Stimulated activated CD4-positive, alpha-beta T cell treated with anti-CD3 and anti-CD28 coated beads, TNF-alpha, amount 100 ng/mL, for 4 hours (primary cell): ENCODE data around the gene SEC14L5.

Experiments
- DNase-seq, 3 experiments: peaks; one replicate each; pipeline ENCODE4 v3.0.0-alpha.2; 2020; ENCODE audit warnings: low read depth in 3 of 3

The SEC14L5 gene

GRCh38 chr16:5012887-5013286 lies 54.8 kb downstream of the SEC14L5 start:
- DNase-seq = no peak

GRCh38 chr16:5015351-5015750 lies 57.2 kb downstream of the SEC14L5 start:
- no peak for DNase-seq

GRCh38 chr16:5015887-5016286 lies 57.8 kb downstream of the SEC14L5 start:
- DNase-seq = no peak

GRCh38 chr16:5016967-5017677 lies 59.0 kb downstream of the SEC14L5 start:
- no peak for DNase-seq

- no peak for DNase-seq
Observed at GRCh38 chr16:5017678-5017969, 59.5 kb downstream of the SEC14L5 start.

- DNase-seq = no peak
Observed at GRCh38 chr16:5018793-5019192, 60.7 kb downstream of the SEC14L5 start.

GRCh38 chr16:5019775-5020174 lies 61.6 kb downstream of the SEC14L5 start:
- DNase-seq = no peak

- no peak for DNase-seq
Observed at GRCh38 chr16:5020551-5020950, 62.4 kb downstream of the SEC14L5 start.

GRCh38 chr16:5022521-5022920 lies 64.4 kb downstream of the SEC14L5 start:
- no peak for DNase-seq

- DNase-seq = no peak
Observed at GRCh38 chr16:5024632-5025031, 66.5 kb downstream of the SEC14L5 start.

- DNase-seq = no peak
Observed at GRCh38 chr16:5025171-5025632, 67.1 kb downstream of the SEC14L5 start.

- DNase-seq = no peak
Observed at GRCh38 chr16:5026664-5027063, 68.5 kb downstream of the SEC14L5 start.

GRCh38 chr16:5027086-5027485 lies 69.0 kb downstream of the SEC14L5 start:
- DNase-seq = no peak

- no peak for DNase-seq
Observed at GRCh38 chr16:5027575-5028235, 69.6 kb downstream of the SEC14L5 start.

GRCh38 chr16:5028950-5029475 lies 70.9 kb downstream of the SEC14L5 start:
- DNase-seq = no peak

GRCh38 chr16:5030251-5030870 lies 72.2 kb downstream of the SEC14L5 start:
- DNase-seq = no peak

GRCh38 chr16:5031601-5032000 lies 73.5 kb downstream of the SEC14L5 start:
- DNase-seq = no peak

GRCh38 chr16:5032748-5033167 lies 74.6 kb downstream of the SEC14L5 start:
- DNase-seq = no peak

- peak; percentile 69 to 77 (median 75) for DNase-seq
Observed at GRCh38 chr16:5033256-5034166, 75.4 kb downstream of the SEC14L5 start, which contains the start of gene NAGPA. TSS of gene NAGPA (minus strand) at chr16:5033935. CDS start at chr16:5033914, 21 bp downstream.

GRCh38 chr16:5034167-5034523 lies 76.0 kb downstream of the SEC14L5 start:
- DNase-seq = no peak

GRCh38 chr16:5035909-5036227 lies 77.7 kb downstream of the SEC14L5 start:
- no peak for DNase-seq
